GM10266 (cell line): ENCODE measurements around the gene HDHD5.

Experiments
- DNase-seq: peaks from one replicate; pipeline ENCODE4 v3.0.0; 2012; ENCODE audit errors: extremely low spot score
- TF ChIP-seq, protein P1 (sequence below): IDR thresholded peaks from 2 replicates; pipeline ENCODE4 v1.5.1; 2012; ENCODE audit warnings: mild to moderate bottlenecking, low read depth; ENCODE audit not compliant: control insufficient read depth, insufficient read depth; ENCODE audit errors: missing control alignments

HDHD5 gene

DNA sequence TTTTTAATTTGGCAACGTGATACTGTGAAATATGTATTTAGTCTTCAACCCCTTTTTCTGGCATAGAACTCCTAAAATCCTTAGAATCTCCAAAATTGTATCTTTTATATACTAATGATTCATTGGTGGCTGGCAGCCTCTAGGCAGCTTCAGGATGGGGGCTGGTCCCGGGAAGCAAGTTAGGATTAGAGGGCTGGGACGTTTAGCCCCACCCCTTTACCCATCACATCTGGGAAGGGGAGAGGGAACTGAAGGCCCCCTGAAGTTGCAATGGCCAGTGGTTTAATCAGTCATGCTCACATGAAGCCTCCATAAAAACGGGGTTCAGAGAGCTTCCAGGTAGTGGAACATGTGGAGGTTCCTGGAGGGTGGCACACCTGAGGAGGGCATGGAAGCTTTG, 67.2 kb downstream of the HDHD5 start:
- TF ChIP-seq, protein P1, sequence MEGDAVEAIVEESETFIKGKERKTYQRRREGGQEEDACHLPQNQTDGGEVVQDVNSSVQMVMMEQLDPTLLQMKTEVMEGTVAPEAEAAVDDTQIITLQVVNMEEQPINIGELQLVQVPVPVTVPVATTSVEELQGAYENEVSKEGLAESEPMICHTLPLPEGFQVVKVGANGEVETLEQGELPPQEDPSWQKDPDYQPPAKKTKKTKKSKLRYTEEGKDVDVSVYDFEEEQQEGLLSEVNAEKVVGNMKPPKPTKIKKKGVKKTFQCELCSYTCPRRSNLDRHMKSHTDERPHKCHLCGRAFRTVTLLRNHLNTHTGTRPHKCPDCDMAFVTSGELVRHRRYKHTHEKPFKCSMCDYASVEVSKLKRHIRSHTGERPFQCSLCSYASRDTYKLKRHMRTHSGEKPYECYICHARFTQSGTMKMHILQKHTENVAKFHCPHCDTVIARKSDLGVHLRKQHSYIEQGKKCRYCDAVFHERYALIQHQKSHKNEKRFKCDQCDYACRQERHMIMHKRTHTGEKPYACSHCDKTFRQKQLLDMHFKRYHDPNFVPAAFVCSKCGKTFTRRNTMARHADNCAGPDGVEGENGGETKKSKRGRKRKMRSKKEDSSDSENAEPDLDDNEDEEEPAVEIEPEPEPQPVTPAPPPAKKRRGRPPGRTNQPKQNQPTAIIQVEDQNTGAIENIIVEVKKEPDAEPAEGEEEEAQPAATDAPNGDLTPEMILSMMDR, result no peak
- DNase-seq, result no peak

DNA sequence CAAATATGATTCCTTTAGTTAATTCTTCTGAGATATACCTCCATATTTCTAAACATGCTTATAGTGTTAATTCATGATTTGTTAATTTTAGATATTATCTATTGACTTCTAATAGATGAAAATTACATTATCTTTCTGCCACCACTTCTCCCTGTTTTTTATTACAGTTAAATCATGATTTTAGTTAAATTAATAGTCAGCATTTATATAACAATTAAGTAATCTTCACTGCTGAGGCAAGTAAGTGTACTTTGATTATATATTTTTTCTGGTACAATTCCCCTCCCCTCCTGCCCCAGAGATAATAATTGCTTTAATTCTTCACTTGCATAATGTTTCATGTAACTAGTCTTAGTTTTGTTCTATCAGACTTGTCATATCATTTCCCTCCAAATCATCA, 68.5 kb downstream of the HDHD5 start:
- TF ChIP-seq, protein P1, result no peak
- DNase-seq, result no peak
